ENCODE results near the gene UBTF. TPM values are rescaled to one million over a fixed set of nuclear protein-coding genes. Genes with fewer than 3 reads are reported as not detected.
"Not testable (repeated sequence)": the region's sequence is repeated elsewhere in the genome, so short reads cannot be mapped to it uniquely, and the experiment has no call there.

The UBTF gene
- total RNA-seq, 1 experiment from 2014 or later = 66.2 TPM

- H3K27me3 ChIP-seq (ENCODE audit: control insufficient read depth, insufficient read depth, low read length) = no peaks in the 10 kb centered on the region
- DNase-seq = no peak
- no peak overlapping the region for H3K4me3 ChIP-seq (ENCODE audit: insufficient read depth, low read depth, low read length)
- H3K36me3 ChIP-seq (replicated peaks; ENCODE audit: control insufficient read depth, insufficient read depth, low read length) = no peaks in the 10 kb centered on the region
Observed at GRCh38 chr17:44254361-44255095, 35.1 kb upstream of the UBTF start.

- Histone ChIP-seq H3K27me3 (ENCODE audit: control insufficient read depth, insufficient read depth, low read length) (no peaks in the 10 kb centered on the region), H3K36me3 (replicated peaks; ENCODE audit: control insufficient read depth, insufficient read depth, low read length) (no peaks in the 10 kb centered on the region), H3K4me3 (ENCODE audit: insufficient read depth, low read depth, low read length) (no peak overlapping the region)
- DNase-seq = no peak
Observed at GRCh38 chr17:44253006-44253405, 33.5 kb upstream of the UBTF start.

- DNase-seq = no peak
- no peak overlapping the region for H3K4me3 ChIP-seq (ENCODE audit: insufficient read depth, low read depth, low read length)
- no peaks in the 10 kb centered on the region for H3K27me3 ChIP-seq (ENCODE audit: control insufficient read depth, insufficient read depth, low read length)
- no peaks in the 10 kb centered on the region for H3K36me3 ChIP-seq (replicated peaks; ENCODE audit: control insufficient read depth, insufficient read depth, low read length)
Observed at GRCh38 chr17:44251062-44251461, 31.6 kb upstream of the UBTF start.

- Histone ChIP-seq H3K4me3 (ENCODE audit: insufficient read depth, low read depth, low read length) (no peak overlapping the region), H3K36me3 (replicated peaks; ENCODE audit: control insufficient read depth, insufficient read depth, low read length) (no peaks in the 10 kb centered on the region), H3K27me3 (ENCODE audit: control insufficient read depth, insufficient read depth, low read length) (no peaks in the 10 kb centered on the region)
- no peak for DNase-seq
Observed at GRCh38 chr17:44249501-44250246, 30.2 kb upstream of the UBTF start.

- DNase-seq = no peak
- Histone ChIP-seq H3K4me3 (ENCODE audit: insufficient read depth, low read depth, low read length) (no peak overlapping the region), H3K36me3 (replicated peaks; ENCODE audit: control insufficient read depth, insufficient read depth, low read length) (no peaks in the 10 kb centered on the region), H3K27me3 (ENCODE audit: control insufficient read depth, insufficient read depth, low read length) (no peaks in the 10 kb centered on the region)
Observed at GRCh38 chr17:44247876-44248736, 28.6 kb upstream of the UBTF start.

- Histone ChIP-seq H3K4me3 (ENCODE audit: insufficient read depth, low read depth, low read length) (no peak overlapping the region), H3K27me3 (ENCODE audit: control insufficient read depth, insufficient read depth, low read length) (no peaks in the 10 kb centered on the region), H3K36me3 (replicated peaks; ENCODE audit: control insufficient read depth, insufficient read depth, low read length) (no peaks in the 10 kb centered on the region)
- DNase-seq = peak; percentile 47
Observed at GRCh38 chr17:44247440-44247841, 28.0 kb upstream of the UBTF start.

GRCh38 chr17:44241106-44241624 lies 21.7 kb upstream of the UBTF start:
- Histone ChIP-seq H3K36me3 (replicated peaks; ENCODE audit: control insufficient read depth, insufficient read depth, low read length) (no peaks in the 10 kb centered on the region), H3K27me3 (ENCODE audit: control insufficient read depth, insufficient read depth, low read length) (no peaks in the 10 kb centered on the region), H3K4me3 (ENCODE audit: insufficient read depth, low read depth, low read length) (no peak overlapping the region)
- no peak for DNase-seq

GRCh38 chr17:44237886-44238285 lies 18.4 kb upstream of the UBTF start:
- not testable (repeated sequence) for H3K27me3 ChIP-seq (ENCODE audit: control insufficient read depth, insufficient read depth, low read length); H3K36me3 ChIP-seq (replicated peaks; ENCODE audit: control insufficient read depth, insufficient read depth, low read length); DNase-seq; H3K4me3 ChIP-seq (ENCODE audit: insufficient read depth, low read depth, low read length)

GRCh38 chr17:44236444-44236991 lies 17.0 kb upstream of the UBTF start:
- no peaks in the 10 kb centered on the region for H3K36me3 ChIP-seq (replicated peaks; ENCODE audit: control insufficient read depth, insufficient read depth, low read length)
- DNase-seq = no peak
- no peaks in the 10 kb centered on the region for H3K27me3 ChIP-seq (ENCODE audit: control insufficient read depth, insufficient read depth, low read length)
- no peak overlapping the region for H3K4me3 ChIP-seq (ENCODE audit: insufficient read depth, low read depth, low read length)

GRCh38 chr17:44235583-44235936 lies 16.1 kb upstream of the UBTF start:
- Histone ChIP-seq H3K4me3 (ENCODE audit: insufficient read depth, low read depth, low read length) (no peak overlapping the region), H3K27me3 (ENCODE audit: control insufficient read depth, insufficient read depth, low read length) (no peaks in the 10 kb centered on the region), H3K36me3 (replicated peaks; ENCODE audit: control insufficient read depth, insufficient read depth, low read length) (no peaks in the 10 kb centered on the region)
- DNase-seq = no peak

- no peaks in the 10 kb centered on the region for H3K27me3 ChIP-seq (ENCODE audit: control insufficient read depth, insufficient read depth, low read length)
- H3K36me3 ChIP-seq (replicated peaks; ENCODE audit: control insufficient read depth, insufficient read depth, low read length) = no peaks in the 10 kb centered on the region
- no peak overlapping the region for H3K4me3 ChIP-seq (ENCODE audit: insufficient read depth, low read depth, low read length)
- no peak for DNase-seq
Observed at GRCh38 chr17:44233582-44233981, 14.1 kb upstream of the UBTF start.

GRCh38 chr17:44232061-44232460 lies 12.6 kb upstream of the UBTF start:
- no peak overlapping the region for H3K4me3 ChIP-seq (ENCODE audit: insufficient read depth, low read depth, low read length)
- no peaks in the 10 kb centered on the region for H3K36me3 ChIP-seq (replicated peaks; ENCODE audit: control insufficient read depth, insufficient read depth, low read length)
- DNase-seq = no peak
- H3K27me3 ChIP-seq (ENCODE audit: control insufficient read depth, insufficient read depth, low read length) = no peaks in the 10 kb centered on the region

- DNase-seq = no peak
- Histone ChIP-seq H3K27me3 (ENCODE audit: control insufficient read depth, insufficient read depth, low read length) (no peaks in the 10 kb centered on the region), H3K4me3 (ENCODE audit: insufficient read depth, low read depth, low read length) (no peak overlapping the region), H3K36me3 (replicated peaks; ENCODE audit: control insufficient read depth, insufficient read depth, low read length) (no peaks in the 10 kb centered on the region)
Observed at GRCh38 chr17:44230140-44230539, 10.7 kb upstream of the UBTF start.

GRCh38 chr17:44229090-44229489 lies 9.6 kb upstream of the UBTF start:
- Histone ChIP-seq H3K4me3 (ENCODE audit: insufficient read depth, low read depth, low read length) (no peak overlapping the region), H3K36me3 (replicated peaks; ENCODE audit: control insufficient read depth, insufficient read depth, low read length) (no peaks in the 10 kb centered on the region), H3K27me3 (ENCODE audit: control insufficient read depth, insufficient read depth, low read length) (no peaks in the 10 kb centered on the region)
- no peak for DNase-seq

Data from H7 (cell line).